CD4-positive, alpha-beta T cell treated with Interleukin-4 for 1 hour (primary cell): Measurements from ENCODE around the gene PRPF40B.

Experiments
- DNase-seq, 2 donors: peaks; one replicate each; pipeline ENCODE4 v3.0.0-alpha.2; 2020 to 2022

The PRPF40B gene

GRCh38 chr12:49689785-49690184 is 66.4 kb downstream of the PRPF40B start:
- DNase-seq = no peak

- no peak for DNase-seq
Measured at GRCh38 chr12:49692851-49693250, 69.5 kb downstream of the PRPF40B start.

GRCh38 chr12:49693931-49694444 is 70.6 kb downstream of the PRPF40B start:
- no peak for DNase-seq
